ENCODE data around the gene RND3.

RND3 gene

GRCh38 chr2:150491943-150492342 is 4.5 kb upstream of the RND3 start:
- DNase-seq, result no peak

GRCh38 chr2:150491430-150491829 is 4.0 kb upstream of the RND3 start:
- DNase-seq, result no peak

GRCh38 chr2:150490466-150490865 is 3.0 kb upstream of the RND3 start:
- no peak for DNase-seq

GRCh38 chr2:150486539-150487484 is 655 bp downstream of the RND3 start:
- no peak for DNase-seq

- no peak for DNase-seq
Measured at GRCh38 chr2:150485871-150486538, 1.5 kb downstream of the RND3 start.

GRCh38 chr2:150485114-150485870 is 2.2 kb downstream of the RND3 start:
- DNase-seq, result peak; percentile 24

GRCh38 chr2:150484461-150485021 is 2.9 kb downstream of the RND3 start:
- DNase-seq, result no peak

- DNase-seq, result no peak
Measured at GRCh38 chr2:150484006-150484405, 3.5 kb downstream of the RND3 start.

GRCh38 chr2:150483532-150483931 is 3.9 kb downstream of the RND3 start:
- DNase-seq, result no peak

- no peak for DNase-seq
Measured at GRCh38 chr2:150482667-150483400, 4.6 kb downstream of the RND3 start.

GRCh38 chr2:150482111-150482510 is 5.4 kb downstream of the RND3 start:
- no peak for DNase-seq

- DNase-seq, result no peak
Measured at GRCh38 chr2:150480971-150481830, 6.3 kb downstream of the RND3 start.

- DNase-seq, result no peak
Measured at GRCh38 chr2:150480241-150480640, 7.2 kb downstream of the RND3 start.

- DNase-seq, result no peak
Measured at GRCh38 chr2:150479075-150479915, 8.2 kb downstream of the RND3 start.

GRCh38 chr2:150478200-150478974 is 9.1 kb downstream of the RND3 start:
- no peak for DNase-seq

GRCh38 chr2:150477347-150477746 is 10.1 kb downstream of the RND3 start:
- no peak for DNase-seq

GRCh38 chr2:150476809-150477302 is 10.6 kb downstream of the RND3 start:
- DNase-seq, result no peak

- no peak for DNase-seq
Measured at GRCh38 chr2:150476286-150476685, 11.2 kb downstream of the RND3 start.

Measured in activated CD4-positive, alpha-beta T cell treated with anti-CD3 and anti-CD28 coated beads for 48 hours (primary cell).